Adipose tissue (tissue), 3 donors: ENCODE results near the gene L2HGDH. TPM values are rescaled to one million over a fixed set of nuclear protein-coding genes. Genes with fewer than 3 reads are reported as not detected.

ENCODE experiments used
- H3K27ac ChIP-seq: one replicate; pipeline ENCODE4 v1.5.1; 2013; ENCODE audit warnings: low read depth, low read length
- WGBS, 3 donors: extraction: QIAGEN DNeasy Blood & Tissue Kit; methylation state at CpG; one replicate each; pipeline ENCODE4 v1.1.7; 2013; 5-methylcytosine and 5-hydroxymethylcytosine counted together
- polyA plus RNA-seq, 3 donors: library from polyadenylated mRNA; stranded (reverse); fragments of 200-250 nt; gene quantifications; one replicate each; pipeline ENCODE4 v1.2.3, GENCODE V29; 2013
- donor health status: healthy with polysubstance abuse.
- donor health status: Bipolar disorder and iron deficiency.
- donor health status: healthy.

The L2HGDH gene
- polyA plus RNA-seq, 3 donors, result 1.8 to 4.2 (median 3.3) TPM

GRCh38 chr14:50212726-50213125, 99.3 kb downstream of the L2HGDH start:
- 27 to 67% (median 63%) methylated on average over 3 of the region's 3 CpGs for WGBS, 3 donors
- H3K27ac ChIP-seq, result no peak overlapping the region

GRCh38 chr14:50210074-50210473, 102.0 kb downstream of the L2HGDH start:
- WGBS, 3 donors, result 61 to 90% (median 88%) methylated on average over 1 of the region's 1 CpG
- H3K27ac ChIP-seq, result no peak overlapping the region

- no peak overlapping the region for H3K27ac ChIP-seq
- 92 to 98% (median 95%) methylated on average over 2 of the region's 2 CpGs for WGBS, 3 donors
Measured at GRCh38 chr14:50198499-50198898, 113.5 kb downstream of the L2HGDH start.

- 60 to 94% (median 75%) methylated on average over 1 of the region's 1 CpG for WGBS, 3 donors
- H3K27ac ChIP-seq, result no peak overlapping the region
Measured at GRCh38 chr14:50191499-50191898, 120.5 kb downstream of the L2HGDH start.

Other genes with a start within 250 kb of the L2HGDH start
- 1 to 10 TPM; 3.5 to 8.4 (median 6.0) TPM for gene VCPKMT, start 195.7 kb downstream of the L2HGDH start, polyA plus RNA-seq
- 10 to 100 TPM in 2 of 3 donors, 1 to 10 TPM in 1; 5.7 to 13.4 (median 11.1) TPM for gene SOS2, start 80.7 kb downstream of the L2HGDH start, polyA plus RNA-seq
- gene DMAC2L, start 95 bp upstream of the L2HGDH start, polyA plus RNA-seq, result 10 to 100 TPM; 12.4 to 24.0 (median 14.6) TPM
- 1 to 10 TPM; 1.2 to 9.7 (median 5.0) TPM for gene CDKL1, start 84.7 kb upstream of the L2HGDH start, polyA plus RNA-seq
- gene MAP4K5, start 220.3 kb upstream of the L2HGDH start, polyA plus RNA-seq, result 10 to 100 TPM; 13.0 to 23.6 (median 20.6) TPM
- gene ATL1, start 247.9 kb upstream of the L2HGDH start, polyA plus RNA-seq, result 1 to 10 TPM; 1.6 to 4.1 (median 2.9) TPM